ENCODE results near the gene STIP1.
"Not testable (repeated sequence)": the region's sequence is repeated elsewhere in the genome, so short reads cannot be mapped to it uniquely, and the experiment has no call there.

Gene STIP1

GRCh38 chr11:64240435-64241240 is 54.7 kb downstream of the STIP1 start, which contains the start of gene FKBP2:
FKBP2 (plus strand) TSS chr11:64241095; CDS start chr11:64242388, 1,293 bp downstream.
- peak; percentile 98 for DNase-seq

- DNase-seq = peak; percentile 100
These were observed 55.2 kb downstream of the STIP1 start for GRCh38 chr11:64241241-64241490.

GRCh38 chr11:64241491-64242374 is 55.8 kb downstream of the STIP1 start:
- peak; percentile 43 for DNase-seq

- DNase-seq = no peak
These were observed 57.4 kb downstream of the STIP1 start for GRCh38 chr11:64243236-64243854.

GRCh38 chr11:64244107-64244506 is 58.1 kb downstream of the STIP1 start:
- DNase-seq = no peak

GRCh38 chr11:64244966-64245365 is 59.0 kb downstream of the STIP1 start:
- no peak for DNase-seq

- peak; percentile 27 for DNase-seq
These were observed 59.4 kb downstream of the STIP1 start for GRCh38 chr11:64245401-64245796.

GRCh38 chr11:64245797-64246620 is 60.0 kb downstream of the STIP1 start:
- DNase-seq = peak; percentile 88

GRCh38 chr11:64246621-64246870 is 60.6 kb downstream of the STIP1 start:
- not testable (repeated sequence) for DNase-seq

GRCh38 chr11:64246871-64247728 is 61.1 kb downstream of the STIP1 start, which contains the start of gene PPP1R14B:
PPP1R14B (minus strand) TSS chr11:64246943; CDS start chr11:64246673, 270 bp downstream.
- peak; percentile 88 for DNase-seq

GRCh38 chr11:64247729-64248531 is 62.0 kb downstream of the STIP1 start:
- no peak for DNase-seq

- DNase-seq = no peak
These were observed 62.6 kb downstream of the STIP1 start for GRCh38 chr11:64248578-64248977.

- no peak for DNase-seq
These were observed 63.1 kb downstream of the STIP1 start for GRCh38 chr11:64249038-64249437.

- no peak for DNase-seq
These were observed 63.8 kb downstream of the STIP1 start for GRCh38 chr11:64249563-64250414.

GRCh38 chr11:64250415-64251015 is 64.5 kb downstream of the STIP1 start:
- DNase-seq = no peak

- DNase-seq = peak; percentile 70
These were observed 65.2 kb downstream of the STIP1 start, which contains the start of gene PLCB3 for GRCh38 chr11:64251016-64251752. PLCB3 (plus strand) TSS chr11:64251530; CDS start chr11:64251650, 120 bp downstream.

- peak; percentile 28 for DNase-seq
These were observed 65.7 kb downstream of the STIP1 start for GRCh38 chr11:64251753-64252002.

- peak; percentile 48 for DNase-seq
These were observed 66.3 kb downstream of the STIP1 start for GRCh38 chr11:64252003-64252872.

Measured in activated CD4-positive, alpha-beta T cell treated with anti-CD3 and anti-CD28 coated beads for 48 hours (primary cell).